OCI-LY3 (cell line): ENCODE data around the gene PITPNC1.

Experiments used
- H2AFZ ChIP-seq: fragments of 200-600, 300-600 bp; shearing (Covaris generic); 2 replicates; pipeline ENCODE4 v1.6.0; 2014; ENCODE audit warnings: antibody characterized with exemption, low read depth, low read length
- H3K27ac ChIP-seq: fragments of 200-600, 300-600 bp; sonication (generic); 2 replicates; pipeline ENCODE4 v1.5.1; 2014; ENCODE audit warnings: mild to moderate bottlenecking, low read length, moderate library complexity, mixed read lengths
- H3K27me3 ChIP-seq: fragments of 200-600, 300-600 bp; sonication (generic); 2 replicates; pipeline ENCODE4 v1.6.1; 2014; ENCODE audit warnings: low read depth, low read length, mixed read lengths
- H3K36me3 ChIP-seq: fragments of 200-600, 300-600 bp; sonication (generic); replicated peaks from 2 replicates; pipeline ENCODE3; 2014; ENCODE audit warnings: low read depth, low read length, mixed read lengths
- H3K4me1 ChIP-seq: fragments of 300-600, 200-600 bp; sonication (generic); 2 replicates; pipeline ENCODE4 v1.6.1; 2014; ENCODE audit warnings: low read length, mixed read lengths
- H3K4me2 ChIP-seq: fragments of 200-600, 300-600 bp; sonication (generic); 2 replicates; pipeline ENCODE4 v1.6.1; 2014; ENCODE audit warnings: low read length, mixed read lengths
- H3K4me3 ChIP-seq: fragments of 300-600, 200-600 bp; sonication (generic); 2 replicates; pipeline ENCODE4 v1.5.1; 2014; ENCODE audit warnings: antibody characterized with exemption, mild to moderate bottlenecking, low read length, moderate library complexity
- H3K79me2 ChIP-seq: fragments of 300-600, 200-600 bp; shearing (Covaris generic); 2 replicates; pipeline ENCODE4 v1.6.1; 2014; ENCODE audit warnings: mild to moderate bottlenecking, low read length, mixed read lengths
- H3K9ac ChIP-seq: fragments of 300-600, 200-600 bp; shearing (Covaris generic); 2 replicates; pipeline ENCODE4 v1.6.0; 2014; ENCODE audit warnings: mild to moderate bottlenecking, low read length, moderate library complexity
- H3K9me3 ChIP-seq: fragments of 200-600, 300-600 bp; shearing (Covaris generic); 2 replicates; pipeline ENCODE4 v1.6.1; 2014; ENCODE audit warnings: low read length, mixed read lengths; ENCODE audit not compliant: insufficient read depth
- H4K20me1 ChIP-seq: fragments of 200-600, 300-600 bp; sonication (generic); 2 replicates; pipeline ENCODE4 v1.6.1; 2016; ENCODE audit warnings: low read length, mixed read lengths; ENCODE audit not compliant: insufficient read depth
- CTCF ChIP-seq: fragments of 200-600, 300-600 bp; sonication (generic); IDR thresholded peaks from 2 replicates; pipeline ENCODE4 v1.5.1; 2014; ENCODE audit warnings: antibody characterized with exemption, low read length, low read depth
- EZH2phosphoT487 ChIP-seq: fragments of 200-600 bp; shearing (Covaris generic); IDR thresholded peaks from 2 replicates; pipeline ENCODE4 v1.6.1; 2018; ENCODE audit warnings: antibody characterized with exemption, mixed run types, low read depth

PITPNC1 gene

GRCh38 chr17:67503739-67504138, 126.7 kb downstream of the PITPNC1 start:
- no peak overlapping the region for H3K27ac ChIP-seq
- H3K4me2 ChIP-seq, result no peak overlapping the region

GRCh38 chr17:67504182-67504581, 127.1 kb downstream of the PITPNC1 start:
- H3K27ac ChIP-seq, result no peak overlapping the region
- no peak overlapping the region for H2AFZ ChIP-seq
- H3K36me3 ChIP-seq, result no peaks in the 10 kb centered on the region
- no peaks in the 10 kb centered on the region for H3K27me3 ChIP-seq
- H4K20me1 ChIP-seq, result no peaks in the 10 kb centered on the region; the same call in 1 of the 2 replicates
- no peak for TF ChIP-seq EZH2phosphoT487
- TF ChIP-seq CTCF, result no peak
- H3K79me2 ChIP-seq, result peaks cover 10% of the 10 kb centered on the region
- H3K4me1 ChIP-seq, result no peaks in the 10 kb centered on the region
- no peak overlapping the region for H3K9ac ChIP-seq
- H3K9me3 ChIP-seq, result no peaks in the 10 kb centered on the region
- H3K4me3 ChIP-seq, result no peak overlapping the region
- H3K4me2 ChIP-seq, result no peak overlapping the region

More at GRCh38 chr17:67503739-67504138, 126.7 kb downstream of the PITPNC1 start:
- no peaks in the 10 kb centered on the region for H3K27me3 ChIP-seq
- no peak overlapping the region for H2AFZ ChIP-seq
- peaks cover 10% of the 10 kb centered on the region for H3K79me2 ChIP-seq
- TF ChIP-seq EZH2phosphoT487, result no peak
- TF ChIP-seq CTCF, result no peak
- no peaks in the 10 kb centered on the region; the same call in 1 of the 2 replicates for H4K20me1 ChIP-seq
- H3K4me3 ChIP-seq, result no peak overlapping the region
- H3K36me3 ChIP-seq, result no peaks in the 10 kb centered on the region
- no peak overlapping the region for H3K9ac ChIP-seq
- H3K4me1 ChIP-seq, result no peaks in the 10 kb centered on the region
- no peaks in the 10 kb centered on the region for H3K9me3 ChIP-seq

- TF ChIP-seq EZH2phosphoT487 (no peak), CTCF (no peak)
- H3K27me3 ChIP-seq, result no peaks in the 10 kb centered on the region
- no peaks in the 10 kb centered on the region for H3K36me3 ChIP-seq
- H3K4me3 ChIP-seq, result no peak overlapping the region
- H3K79me2 ChIP-seq, result peaks cover 7% of the 10 kb centered on the region
- H3K27ac ChIP-seq, result no peak overlapping the region
- no peak overlapping the region for H2AFZ ChIP-seq
- H3K4me2 ChIP-seq, result no peak overlapping the region
- H3K9me3 ChIP-seq, result no peaks in the 10 kb centered on the region
- H3K9ac ChIP-seq, result no peak overlapping the region
- no peaks in the 10 kb centered on the region; the same call in 1 of the 2 replicates for H4K20me1 ChIP-seq
- H3K4me1 ChIP-seq, result no peaks in the 10 kb centered on the region
Observed at GRCh38 chr17:67506966-67507365, 129.9 kb downstream of the PITPNC1 start.

GRCh38 chr17:67509390-67510287, 132.6 kb downstream of the PITPNC1 start:
- no peak overlapping the region for H3K4me3 ChIP-seq
- H3K36me3 ChIP-seq, result no peaks in the 10 kb centered on the region
- no peaks in the 10 kb centered on the region for H4K20me1 ChIP-seq
- H3K27me3 ChIP-seq, result no peaks in the 10 kb centered on the region
- H3K4me1 ChIP-seq, result peaks cover under 1% of the 10 kb centered on the region; the same call in 1 of the 2 replicates
- no peaks in the 10 kb centered on the region; the same call in 1 of the 2 replicates for H3K79me2 ChIP-seq
- no peak overlapping the region for H3K9ac ChIP-seq
- H3K9me3 ChIP-seq, result no peaks in the 10 kb centered on the region
- no peak overlapping the region for H2AFZ ChIP-seq
- H3K4me2 ChIP-seq, result no peak overlapping the region
- no peak for TF ChIP-seq EZH2phosphoT487
- TF ChIP-seq CTCF, result no peak
- H3K27ac ChIP-seq, result no peak overlapping the region
